Vagina (tissue), 2 donors: ENCODE data around the gene RPL36.

Source experiments
- POLR2A ChIP-seq, 2 donors: fragments of 450-650 bp; IDR thresholded peaks; one replicate each; pipeline ENCODE4 v1.6.1; 2017; ENCODE audit warnings: antibody characterized with exemption in 2 of 2, mild to moderate bottlenecking in 2 of 2, moderate library complexity in 2 of 2
- TF ChIP-seq, protein P1 (sequence below), 3 experiments: fragments of 450-650 bp in 2 of 3; fragments of 200-600 bp in 1 of 3; sonication (generic) in 1 of 3; IDR thresholded peaks; one replicate each; pipeline ENCODE4 v1.5.1; 2017 to 2019; ENCODE audit warnings: antibody characterized with exemption in 3 of 3, mild to moderate bottlenecking in 2 of 3, moderate library complexity in 2 of 3

DNA sequence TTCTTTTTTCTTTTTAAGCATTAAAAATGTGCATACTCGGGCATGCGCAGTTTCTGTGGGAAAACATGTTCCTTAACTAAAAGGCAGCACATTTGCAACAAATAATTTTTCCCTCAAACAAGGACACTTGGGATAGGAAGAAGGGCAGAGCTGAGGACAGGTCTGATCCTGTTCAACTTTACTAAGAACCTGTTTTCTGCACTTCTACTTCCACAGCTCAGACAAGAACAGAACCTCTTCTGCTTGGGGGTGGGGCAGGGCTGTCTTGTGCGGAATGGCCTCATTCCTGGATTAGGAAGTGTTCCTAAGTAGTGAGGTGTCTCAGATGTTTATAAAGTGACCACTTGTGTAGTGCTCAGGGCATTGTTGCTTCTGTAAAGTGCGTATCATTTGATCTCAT lies 48.9 kb upstream of the RPL36 start:
- TF ChIP-seq, protein P1, sequence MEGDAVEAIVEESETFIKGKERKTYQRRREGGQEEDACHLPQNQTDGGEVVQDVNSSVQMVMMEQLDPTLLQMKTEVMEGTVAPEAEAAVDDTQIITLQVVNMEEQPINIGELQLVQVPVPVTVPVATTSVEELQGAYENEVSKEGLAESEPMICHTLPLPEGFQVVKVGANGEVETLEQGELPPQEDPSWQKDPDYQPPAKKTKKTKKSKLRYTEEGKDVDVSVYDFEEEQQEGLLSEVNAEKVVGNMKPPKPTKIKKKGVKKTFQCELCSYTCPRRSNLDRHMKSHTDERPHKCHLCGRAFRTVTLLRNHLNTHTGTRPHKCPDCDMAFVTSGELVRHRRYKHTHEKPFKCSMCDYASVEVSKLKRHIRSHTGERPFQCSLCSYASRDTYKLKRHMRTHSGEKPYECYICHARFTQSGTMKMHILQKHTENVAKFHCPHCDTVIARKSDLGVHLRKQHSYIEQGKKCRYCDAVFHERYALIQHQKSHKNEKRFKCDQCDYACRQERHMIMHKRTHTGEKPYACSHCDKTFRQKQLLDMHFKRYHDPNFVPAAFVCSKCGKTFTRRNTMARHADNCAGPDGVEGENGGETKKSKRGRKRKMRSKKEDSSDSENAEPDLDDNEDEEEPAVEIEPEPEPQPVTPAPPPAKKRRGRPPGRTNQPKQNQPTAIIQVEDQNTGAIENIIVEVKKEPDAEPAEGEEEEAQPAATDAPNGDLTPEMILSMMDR (IDR thresholded peaks at IDR 0.05): no peak
- TF ChIP-seq POLR2A (IDR thresholded peaks at IDR 0.05): no peak
